Uterus (tissue), 4 donors: ENCODE measurements around the gene ARPIN. TPM values are rescaled to one million over a fixed set of nuclear protein-coding genes. Genes with fewer than 3 reads are reported as not detected.
"Not testable (repeated sequence)": the region's sequence is repeated elsewhere in the genome, so short reads cannot be mapped to it uniquely, and the experiment has no call there.

Experiments used
- DNase-seq, 2 donors: peaks; one replicate each; pipeline ENCODE4 v3.0.0-alpha.2; 2019 to 2020
- H3K27ac ChIP-seq, 2 donors: fragments of 200-600 bp; sonication (generic); 1 replicate in 1 of 2; 2 replicates in 1 of 2; pipeline ENCODE4 v1.5.1; 2016 to 2018
- H3K27me3 ChIP-seq, 2 donors: fragments of 200-600 bp; sonication (generic); one replicate each; pipeline ENCODE4 v1.5.1; 2018 to 2019; ENCODE audit warnings: control low read depth in 1 of 2
- H3K36me3 ChIP-seq, 2 donors: fragments of 200-600 bp; sonication (generic); one replicate each; pipeline ENCODE4 v1.5.1; 2019; ENCODE audit warnings: control low read depth in 1 of 2
- H3K4me1 ChIP-seq, 2 donors: fragments of 200-600 bp; sonication (generic); one replicate each; pipeline ENCODE4 v1.5.1; 2018 to 2019; ENCODE audit warnings: control low read depth in 1 of 2
- H3K4me3 ChIP-seq, 2 donors: fragments of 200-600 bp; sonication (generic); 1 replicate in 1 of 2; 2 replicates in 1 of 2; pipeline ENCODE4 v1.5.1; 2018 to 2019; ENCODE audit warnings: mild to moderate bottlenecking in 1 of 2
- H3K9me3 ChIP-seq, 2 donors: fragments of 200-600 bp; sonication (generic); one replicate each; pipeline ENCODE4 v1.5.1; 2019; ENCODE audit warnings: control low read depth in 1 of 2
- POLR2A ChIP-seq, 2 donors: fragments of 450-650 bp; IDR thresholded peaks; one replicate each; pipeline ENCODE4 v1.6.1; 2016; ENCODE audit warnings: antibody characterized with exemption in 2 of 2, mild to moderate bottlenecking in 1 of 2, moderate library complexity in 1 of 2
- intact Hi-C: fragments of 100-400 bp; cut with DNase I; formaldehyde crosslinking; loops from one replicate; pipeline ENCODE4 v1.15.1; 2023; ENCODE audit warnings: low total_unique reads
- total RNA-seq, 4 donors: library from RNA; depleted of rRNA in 3 of 4; stranded (reverse); fragments of >200 nt in 3 of 4; gene quantifications; one replicate each; pipeline versions ENCODE4 v1.1.0 to v1.2.4, GENCODE V29; 2014 to 2023
- TF ChIP-seq, protein P1 (sequence below), 4 experiments: fragments of 200-600 bp in 2 of 4; fragments of 450-650 bp in 2 of 4; sonication (generic) in 2 of 4; IDR thresholded peaks; one replicate each; pipeline ENCODE4 v1.5.1; 2016 to 2019; ENCODE audit warnings: antibody characterized with exemption in 4 of 4, mild to moderate bottlenecking in 2 of 4, moderate library complexity in 1 of 4
- donor health status: DM: yes; HTN: yes; CAD: no.

ARPIN gene
- total RNA-seq, 4 donors from 2014 or later, result 8.2 to 32.8 (median 20.7) TPM

- TF ChIP-seq POLR2A (IDR thresholded peaks at IDR 0.05), result no peak
- TF ChIP-seq, protein P1, sequence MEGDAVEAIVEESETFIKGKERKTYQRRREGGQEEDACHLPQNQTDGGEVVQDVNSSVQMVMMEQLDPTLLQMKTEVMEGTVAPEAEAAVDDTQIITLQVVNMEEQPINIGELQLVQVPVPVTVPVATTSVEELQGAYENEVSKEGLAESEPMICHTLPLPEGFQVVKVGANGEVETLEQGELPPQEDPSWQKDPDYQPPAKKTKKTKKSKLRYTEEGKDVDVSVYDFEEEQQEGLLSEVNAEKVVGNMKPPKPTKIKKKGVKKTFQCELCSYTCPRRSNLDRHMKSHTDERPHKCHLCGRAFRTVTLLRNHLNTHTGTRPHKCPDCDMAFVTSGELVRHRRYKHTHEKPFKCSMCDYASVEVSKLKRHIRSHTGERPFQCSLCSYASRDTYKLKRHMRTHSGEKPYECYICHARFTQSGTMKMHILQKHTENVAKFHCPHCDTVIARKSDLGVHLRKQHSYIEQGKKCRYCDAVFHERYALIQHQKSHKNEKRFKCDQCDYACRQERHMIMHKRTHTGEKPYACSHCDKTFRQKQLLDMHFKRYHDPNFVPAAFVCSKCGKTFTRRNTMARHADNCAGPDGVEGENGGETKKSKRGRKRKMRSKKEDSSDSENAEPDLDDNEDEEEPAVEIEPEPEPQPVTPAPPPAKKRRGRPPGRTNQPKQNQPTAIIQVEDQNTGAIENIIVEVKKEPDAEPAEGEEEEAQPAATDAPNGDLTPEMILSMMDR (IDR thresholded peaks at IDR 0.05), result no peak
- Histone ChIP-seq H3K4me3 (no peak overlapping the region), H3K27me3 (no peaks in the 10 kb centered on the region), H3K4me1 (no peaks in the 10 kb centered on the region), H3K27ac (no peak overlapping the region), H3K36me3 (no peaks in the 10 kb centered on the region), H3K9me3 (no peaks in the 10 kb centered on the region)
- DNase-seq, result no peak
- intact Hi-C loops, result no loop called here
Observed at GRCh38 chr15:89947385-89947784, 34.6 kb upstream of the ARPIN start.

- intact Hi-C loops, result no loop called here
- no peaks in the 10 kb centered on the region for H3K9me3 ChIP-seq
- DNase-seq, result no peak
- H3K4me1 ChIP-seq, result no peaks in the 10 kb centered on the region
- no peaks in the 10 kb centered on the region for H3K27me3 ChIP-seq
- no peak overlapping the region for H3K27ac ChIP-seq
- H3K36me3 ChIP-seq, result no peaks in the 10 kb centered on the region
- TF ChIP-seq, protein P1 (IDR thresholded peaks at IDR 0.05), result no peak
- no peak for TF ChIP-seq POLR2A (IDR thresholded peaks at IDR 0.05)
- no peak overlapping the region for H3K4me3 ChIP-seq
Observed at GRCh38 chr15:89946681-89947299, 34.0 kb upstream of the ARPIN start.

- H3K27me3 ChIP-seq, H3K9me3 ChIP-seq, DNase-seq, H3K27ac ChIP-seq, H3K4me1 ChIP-seq, H3K36me3 ChIP-seq, H3K4me3 ChIP-seq, intact Hi-C loops: not testable (repeated sequence)
Observed at GRCh38 chr15:89943721-89944120, 31.0 kb upstream of the ARPIN start.

DNA sequence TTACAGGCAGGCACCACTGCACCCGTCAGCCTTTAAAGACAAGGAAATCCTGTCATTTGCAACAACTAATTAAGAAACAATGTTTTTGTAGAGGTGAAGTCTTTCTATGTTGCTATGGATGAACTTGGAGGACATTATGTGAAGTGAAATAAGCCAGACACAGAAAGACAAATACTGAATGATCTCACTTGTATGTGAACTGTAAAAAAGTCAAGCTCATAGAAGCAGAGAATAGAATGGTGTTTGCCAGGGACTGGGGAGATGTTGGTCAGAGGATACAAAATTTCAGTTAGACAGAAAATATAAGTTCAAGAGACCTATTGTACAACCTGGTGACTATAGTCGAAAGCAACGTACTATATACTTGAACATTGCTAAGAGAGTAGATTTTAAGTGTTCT lies 27.2 kb upstream of the ARPIN start:
- no peak for DNase-seq
- intact Hi-C loops, result no loop called here
- Histone ChIP-seq H3K27ac (no peak overlapping the region), H3K9me3 (no peaks in the 10 kb centered on the region), H3K27me3 (no peaks in the 10 kb centered on the region), H3K36me3 (no peaks in the 10 kb centered on the region), H3K4me3 (no peak overlapping the region), H3K4me1 (no peaks in the 10 kb centered on the region)
- no peak for TF ChIP-seq POLR2A (IDR thresholded peaks at IDR 0.05)
- TF ChIP-seq, protein P1 (IDR thresholded peaks at IDR 0.05), result no peak

DNA sequence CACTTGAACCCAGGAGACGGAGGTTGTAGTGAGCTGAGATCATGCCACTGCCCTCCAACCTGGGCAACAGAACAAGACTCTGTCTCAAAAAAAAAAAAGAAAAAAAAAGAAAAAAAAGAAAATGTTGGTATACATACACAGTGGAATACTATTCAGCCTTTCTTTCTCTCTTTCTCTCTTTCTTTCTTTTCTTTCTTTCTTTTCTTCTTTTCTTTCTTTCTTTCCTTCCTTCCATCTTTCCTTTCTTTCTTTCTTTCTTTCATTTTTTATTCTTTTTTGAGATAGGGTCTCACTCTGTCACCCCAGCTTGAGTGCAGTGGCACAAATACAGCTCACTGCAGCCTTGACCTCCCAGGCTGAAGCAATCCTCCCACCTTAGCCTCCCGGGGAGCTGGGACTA lies 26.6 kb upstream of the ARPIN start:
- H3K36me3 ChIP-seq, intact Hi-C loops, H3K4me1 ChIP-seq, H3K27ac ChIP-seq, H3K27me3 ChIP-seq, H3K4me3 ChIP-seq, H3K9me3 ChIP-seq, DNase-seq: not testable (repeated sequence)

- no peak for DNase-seq
- Histone ChIP-seq H3K36me3 (no peaks in the 10 kb centered on the region), H3K4me3 (no peak overlapping the region), H3K9me3 (no peaks in the 10 kb centered on the region), H3K27me3 (no peaks in the 10 kb centered on the region), H3K27ac (no peak overlapping the region), H3K4me1 (no peaks in the 10 kb centered on the region)
- no peak for TF ChIP-seq POLR2A (IDR thresholded peaks at IDR 0.05)
- TF ChIP-seq, protein P1 (IDR thresholded peaks at IDR 0.05), result no peak
- intact Hi-C loops, result no loop called here
Observed at GRCh38 chr15:89937365-89938350, 24.9 kb upstream of the ARPIN start.
